Endothelial cell of umbilical vein (primary cell): Measurements from ENCODE around the gene ATP1B1. TPM values are rescaled to one million over a fixed set of nuclear protein-coding genes. Genes with fewer than 3 reads are reported as not detected.

Source experiments
- BruUV-seq: library from RNA; stranded (reverse); fragments of 400-500 nt; replicated peaks from 2 replicates; lab custom pipeline; 2021; lab: Mats Ljungman, UMichigan
- CTCF ChIA-PET: fragments of 300-600, 350-600 bp; sonication (Branson Sonifier 250); formaldehyde crosslinking; loops from one replicate; lab custom pipeline; 2021; ENCODE audit warnings: antibody characterized with exemption, inconsistent platforms; lab: Charles Lee
- POLR2A ChIA-PET: fragments of 300-600, 350-600 bp; sonication (Branson Sonifier 250); formaldehyde crosslinking; loops from one replicate; lab custom pipeline; 2021; ENCODE audit warnings: antibody characterized with exemption, inconsistent platforms; lab: Charles Lee
- DNase-seq: peaks from one replicate; pipeline ENCODE4 v3.0.0-alpha.2; 2011; ENCODE audit warnings: low read depth, low spot score
- FAIRE-seq: peaks from 2 replicates; lab custom pipeline; 2011; peaks lifted over from hg19 to GRCh38; lab: Jason Lieb, UNC
- H2AFZ ChIP-seq: 2 replicates; pipeline ENCODE4 v1.6.0; 2012; ENCODE audit warnings: low read depth, low read length, control low read depth, inconsistent platforms
- H3K27ac ChIP-seq: 2 replicates; pipeline ENCODE4 v1.5.1; 2011; ENCODE audit warnings: low read depth, mild to moderate bottlenecking, control low read depth, low read length, moderate library complexity; ENCODE audit not compliant: insufficient read depth
- H3K27me3 ChIP-seq, 2 experiments: 2 replicates each; pipeline versions ENCODE4 v1.6.0 to v1.6.1; 2011; ENCODE audit warnings: low read length in 2 of 2, mixed read lengths in 1 of 2; ENCODE audit not compliant: control insufficient read depth in 2 of 2, insufficient read depth in 2 of 2
- H3K36me3 ChIP-seq, 2 experiments: 2 replicates in 1 of 2; 3 replicates in 1 of 2; pipeline ENCODE4 v1.5.1; 2011; ENCODE audit warnings: low read length in 2 of 2, mild to moderate bottlenecking in 1 of 2, moderate library complexity in 1 of 2; ENCODE audit not compliant: control insufficient read depth in 2 of 2, insufficient read depth in 2 of 2; ENCODE audit errors: extremely low read depth in 1 of 2
- H3K4me1 ChIP-seq: 3 replicates; pipeline ENCODE4 v1.5.1; 2011; ENCODE audit warnings: mild to moderate bottlenecking, low read length; ENCODE audit not compliant: control insufficient read depth, insufficient read depth; ENCODE audit errors: extremely low read depth
- H3K4me2 ChIP-seq: 2 replicates; pipeline ENCODE4 v1.6.1; 2011; ENCODE audit warnings: low read length, control low read depth, mixed read lengths; ENCODE audit not compliant: insufficient read depth
- H3K4me3 ChIP-seq, 3 experiments: fragments of 200-600 bp in 1 of 3; sonication (generic), shearing (Covaris generic) in 1 of 3; replicated peaks in 1 of 3; 2 replicates each; pipeline ENCODE4 v1.5.1; 2011 to 2016; ENCODE audit warnings: control low read depth in 3 of 3, low read length in 3 of 3, mild to moderate bottlenecking in 2 of 3, inconsistent platforms in 1 of 3, low read depth in 1 of 3, moderate library complexity in 1 of 3; ENCODE audit not compliant: insufficient read depth in 1 of 3
- H3K79me2 ChIP-seq: 2 replicates; pipeline ENCODE4 v1.6.0; 2012; ENCODE audit warnings: low read length, inconsistent platforms; ENCODE audit not compliant: control insufficient read depth, insufficient read depth
- H3K9ac ChIP-seq: replicated peaks from 2 replicates; pipeline ENCODE3; 2011; ENCODE audit warnings: low read length, control low read depth; ENCODE audit not compliant: insufficient read depth; ENCODE audit errors: extremely low read depth
- H3K9me1 ChIP-seq: replicated peaks from 3 replicates; pipeline ENCODE4 v1.6.0; 2011; ENCODE audit warnings: mild to moderate bottlenecking, low read length; ENCODE audit not compliant: control insufficient read depth, insufficient read depth; ENCODE audit errors: extremely low read depth
- H3K9me3 ChIP-seq: replicated peaks from 2 replicates; pipeline ENCODE4 v1.5.1; 2012; ENCODE audit warnings: low read length, inconsistent platforms; ENCODE audit not compliant: control insufficient read depth, insufficient read depth
- H4K20me1 ChIP-seq: replicated peaks from 2 replicates; pipeline ENCODE3; 2011; ENCODE audit warnings: mild to moderate bottlenecking, low read length; ENCODE audit not compliant: control insufficient read depth, insufficient read depth; ENCODE audit errors: extremely low read depth
- CTCF ChIP-seq, 2 donors: IDR thresholded peaks; 1 replicate in 1 of 2; 2 replicates in 1 of 2; pipeline ENCODE4 v1.5.1; 2011; ENCODE audit warnings: low read length in 2 of 2, mild to moderate bottlenecking in 2 of 2, moderate library complexity in 2 of 2, control low read depth in 1 of 2, inconsistent platforms in 1 of 2, low read depth in 1 of 2; ENCODE audit not compliant: insufficient read depth in 1 of 2; ENCODE audit errors: extremely low read depth in 1 of 2
- EZH2 ChIP-seq: IDR thresholded peaks from 2 replicates; pipeline ENCODE4 v1.6.1; 2012; ENCODE audit warnings: borderline replicate concordance, low read depth, mild to moderate bottlenecking, moderate library complexity, low read length, inconsistent platforms; ENCODE audit not compliant: severe bottlenecking
- FOS ChIP-seq: IDR thresholded peaks from 2 replicates; pipeline ENCODE4 v1.6.1; 2011; ENCODE audit warnings: mild to moderate bottlenecking, low read length, moderate library complexity, borderline replicate concordance; ENCODE audit not compliant: insufficient read depth
- GATA2 ChIP-seq: IDR thresholded peaks from 2 replicates; pipeline ENCODE4 v1.7.0; 2011; ENCODE audit warnings: low read depth, mild to moderate bottlenecking, moderate library complexity, mixed read lengths, low read length; ENCODE audit not compliant: insufficient read length, insufficient read depth
- JUN ChIP-seq: IDR thresholded peaks from 2 replicates; pipeline ENCODE4 v1.6.1; 2011; ENCODE audit warnings: borderline replicate concordance, low read depth; ENCODE audit not compliant: insufficient read length, insufficient read depth
- MAX ChIP-seq: IDR thresholded peaks from 2 replicates; pipeline ENCODE4 v1.6.1; 2011; ENCODE audit not compliant: insufficient read depth, insufficient read length
- MYC ChIP-seq: IDR thresholded peaks from one replicate; pipeline ENCODE4 v1.6.1; 2011; ENCODE audit warnings: mild to moderate bottlenecking, low read depth, low read length
- POLR2A ChIP-seq: IDR thresholded peaks from 2 replicates; pipeline ENCODE4 v1.6.1; 2012; ENCODE audit warnings: low read depth, mild to moderate bottlenecking, control low read depth, low read length
- POLR2AphosphoS5 ChIP-seq: IDR thresholded peaks from 2 replicates; pipeline ENCODE4 v1.6.1; 2012; ENCODE audit warnings: low read depth, mild to moderate bottlenecking, control low read depth, low read length, moderate library complexity; ENCODE audit not compliant: insufficient read depth
- dilution Hi-C: fragments of 300-500 bp; cut with MboI; formaldehyde crosslinking; loops from one replicate; pipeline ENCODE4 v1.15.0; 2019; ENCODE audit warnings: low sequenced_read_pairs; ENCODE audit not compliant: extremely low pct_ligation_motif_present
- intact Hi-C: fragments of 100-400 bp; cut with micrococcal nuclease; formaldehyde crosslinking; loops from one replicate; pipeline ENCODE4 v1.10.0; 2022
- polyA plus RNA-seq, 4 experiments: library from polyadenylated mRNA; depleted of rRNA in 3 of 4; stranded (reverse) in 3 of 4; unstranded in 1 of 4; fragments of >200 nt; gene quantifications; 2 replicates each; pipeline versions ENCODE4 v1.2.1 to v1.2.3, GENCODE V29; 2011 to 2012; ENCODE audit warnings: missing spikeins in 1 of 4
- total RNA-seq: library from RNA; stranded (reverse); gene quantifications from 2 replicates; pipeline ENCODE4 v1.2.3, GENCODE V29; 2021

ATP1B1 gene
- total and polyA plus RNA-seq, 2 donors (not counting 3 experiments of a cell fraction or from before 2014, with no cell fraction given) = 14.3 to 56.1 TPM

GRCh38 chr1:169161496-169162194, 55.2 kb downstream of the ATP1B1 start:
- H3K9me1 ChIP-seq = no peaks in the 10 kb centered on the region
- CTCF ChIA-PET = interaction anchor here (1.3 kb wide), 1 partner anchor 187 kb away, joined by 4 read pairs; no protein-coding TSS in a partner anchor
- dilution Hi-C loops = no loop called here

GRCh38 chr1:169163059-169163458, 56.6 kb downstream of the ATP1B1 start:
- H3K4me3 ChIP-seq = no peak overlapping the region
- dilution Hi-C loops = no loop called here
- CTCF ChIA-PET = no interaction called here
- no peak overlapping the region for H3K4me2 ChIP-seq
- POLR2A ChIA-PET = no interaction called here
- no peaks in the 10 kb centered on the region for H3K79me2 ChIP-seq
- BruUV-seq = no TSS peak
- peak; percentile 28 for FAIRE-seq
- H3K36me3 ChIP-seq = no peaks in the 10 kb centered on the region
- no peak overlapping the region for H3K9ac ChIP-seq
- no peaks in the 10 kb centered on the region for H3K27me3 ChIP-seq
- no peak for DNase-seq
- no peak for TF ChIP-seq POLR2AphosphoS5
- TF ChIP-seq CTCF (IDR thresholded peaks at IDR 0.05; ENCODE audit: extremely low read depth in 1 of 2, insufficient read depth in 1 of 2, low read depth in 1 of 2, low read length in 2 of 2) = no peak
- no peak for TF ChIP-seq JUN
- TF ChIP-seq GATA2 = no peak
- no peak for TF ChIP-seq MAX
- no peak for TF ChIP-seq EZH2
- TF ChIP-seq FOS = no peak
- TF ChIP-seq POLR2A = no peak
- TF ChIP-seq MYC = no peak
- H4K20me1 ChIP-seq = no peaks in the 10 kb centered on the region
- H2AFZ ChIP-seq = no peak overlapping the region
- H3K4me1 ChIP-seq = no peaks in the 10 kb centered on the region
- no peaks in the 10 kb centered on the region for H3K9me1 ChIP-seq
- H3K9me3 ChIP-seq = no peaks in the 10 kb centered on the region
- H3K27ac ChIP-seq = no peak overlapping the region
- intact Hi-C loops = no loop called here

More at GRCh38 chr1:169161496-169162194, 55.2 kb downstream of the ATP1B1 start:
- POLR2A ChIA-PET = no interaction called here
- Histone ChIP-seq H3K27ac (no peak overlapping the region), H2AFZ (no peak overlapping the region), H4K20me1 (no peaks in the 10 kb centered on the region), H3K4me2 (no peak overlapping the region), H3K4me3 (no peak overlapping the region), H3K79me2 (no peaks in the 10 kb centered on the region), H3K36me3 (no peaks in the 10 kb centered on the region), H3K4me1 (no peaks in the 10 kb centered on the region), H3K9me3 (no peaks in the 10 kb centered on the region), H3K27me3 (no peaks in the 10 kb centered on the region), H3K9ac (no peak overlapping the region)
- no peak for TF ChIP-seq GATA2
- BruUV-seq = no TSS peak
- no peak for FAIRE-seq
- intact Hi-C loops = no loop called here
- no peak for DNase-seq
